Measurements from ENCODE around the gene UBE2J1.

UBE2J1 gene

GRCh38 chr6:89286516-89286915 lies 66.0 kb downstream of the UBE2J1 start:
- no peak for DNase-seq

DNA sequence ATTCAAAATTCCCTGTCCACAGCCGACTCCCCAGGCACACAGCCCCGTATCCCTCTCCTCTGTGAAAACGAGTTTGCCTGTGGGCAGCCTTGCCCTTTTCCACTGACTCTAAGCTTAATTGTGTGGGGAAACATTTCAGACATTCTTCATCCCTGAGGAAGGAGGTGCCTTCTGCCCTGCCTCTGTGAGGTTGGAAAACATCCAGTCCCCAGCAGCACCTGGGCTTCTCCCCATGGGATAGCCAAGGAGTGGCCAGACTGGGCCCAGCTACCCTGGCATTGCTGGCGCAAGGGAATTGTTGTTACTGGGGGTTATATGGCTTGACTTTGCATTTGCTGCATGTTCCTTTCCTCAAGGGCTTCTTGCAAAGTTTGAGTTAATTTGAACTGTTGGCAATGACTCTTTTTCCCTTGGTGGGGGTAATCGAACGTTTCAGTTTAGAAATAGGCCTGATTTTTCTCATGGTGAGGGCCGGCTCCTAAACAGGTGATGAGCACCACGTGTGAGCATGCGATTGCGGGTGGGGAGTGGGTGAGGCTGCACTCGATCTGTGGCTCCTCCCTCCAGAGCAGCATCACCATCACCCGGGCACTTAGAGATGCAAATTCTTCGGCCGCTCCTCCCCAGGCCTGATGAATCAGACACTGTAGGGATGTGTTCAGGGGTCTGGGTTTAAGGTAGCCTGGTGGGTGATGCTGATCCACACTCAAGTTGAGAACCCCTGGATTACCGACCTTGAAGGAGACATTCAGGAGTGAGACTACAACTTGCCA lies 67.4 kb downstream of the UBE2J1 start:
- no peak for DNase-seq

GRCh38 chr6:89284081-89284480 lies 68.4 kb downstream of the UBE2J1 start:
- DNase-seq, result no peak

GRCh38 chr6:89282749-89283148 lies 69.8 kb downstream of the UBE2J1 start:
- DNase-seq, result no peak

DNA sequence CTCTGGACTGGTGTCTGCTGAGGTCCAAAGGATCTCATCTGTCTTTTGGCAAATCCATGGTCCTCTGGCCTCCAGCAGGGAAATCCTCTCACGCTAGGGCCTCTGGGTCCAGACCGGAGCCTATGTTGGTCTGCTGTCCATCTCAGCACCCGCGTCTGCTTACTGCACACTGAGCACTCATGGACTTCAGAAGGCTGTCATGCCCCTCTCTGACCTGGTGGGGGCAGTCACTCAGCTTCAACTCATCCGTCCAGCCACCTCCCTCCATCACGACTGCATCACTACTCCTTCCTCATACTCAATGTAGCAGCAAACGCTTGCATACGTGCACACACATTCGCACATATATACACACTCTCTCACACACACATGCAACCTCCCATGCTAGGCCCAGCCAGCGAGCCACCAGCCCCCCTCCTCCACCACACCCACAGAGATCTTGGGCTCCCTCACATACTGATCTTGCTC lies 70.7 kb downstream of the UBE2J1 start:
- DNase-seq, result peak; percentile 25

DNA sequence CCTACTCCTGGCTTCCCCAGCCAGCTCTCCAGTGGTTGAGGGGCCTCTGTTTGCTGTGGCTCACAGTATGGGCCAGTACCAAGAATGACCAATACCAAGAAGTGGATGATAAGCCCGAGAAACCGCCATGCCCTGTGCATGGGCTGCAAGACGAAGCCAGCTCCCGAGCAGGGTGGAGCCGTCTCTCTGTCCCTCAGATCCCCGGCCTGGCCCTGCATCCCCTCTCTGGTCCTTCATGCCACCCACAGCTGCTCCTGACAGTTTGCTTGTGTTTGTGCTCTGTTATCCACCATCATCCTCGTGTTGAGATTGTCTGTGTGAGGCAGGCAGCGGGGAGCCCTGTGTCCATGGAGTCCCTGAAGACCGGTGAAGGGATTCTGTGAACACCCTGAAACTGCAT lies 73.6 kb downstream of the UBE2J1 start:
- DNase-seq, result no peak
